ENCODE data around the gene CCR5AS.

CCR5AS gene

DNA sequence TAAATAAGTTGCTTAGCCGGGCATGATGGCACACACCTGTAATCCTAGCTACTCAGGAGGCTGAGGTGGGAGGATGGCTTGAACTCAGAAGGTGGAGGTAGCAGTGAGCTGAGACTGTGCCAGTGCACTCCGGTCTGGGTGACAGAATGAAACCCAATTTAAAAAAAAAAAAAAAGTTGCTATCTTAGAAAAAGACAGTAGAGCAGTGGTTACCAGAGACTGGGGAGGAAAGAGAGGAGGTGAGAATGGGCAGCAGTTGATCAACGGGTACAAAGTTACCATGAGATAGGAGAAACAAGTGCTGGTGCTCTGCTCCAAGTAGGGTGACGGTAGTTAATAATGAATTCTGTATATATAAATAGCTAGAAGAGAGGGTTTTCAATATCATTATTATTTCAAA, 53.8 kb downstream of the CCR5AS start:
- intact Hi-C loops (cut with DNase I): no loop called here
- TF ChIP-seq, protein P1, sequence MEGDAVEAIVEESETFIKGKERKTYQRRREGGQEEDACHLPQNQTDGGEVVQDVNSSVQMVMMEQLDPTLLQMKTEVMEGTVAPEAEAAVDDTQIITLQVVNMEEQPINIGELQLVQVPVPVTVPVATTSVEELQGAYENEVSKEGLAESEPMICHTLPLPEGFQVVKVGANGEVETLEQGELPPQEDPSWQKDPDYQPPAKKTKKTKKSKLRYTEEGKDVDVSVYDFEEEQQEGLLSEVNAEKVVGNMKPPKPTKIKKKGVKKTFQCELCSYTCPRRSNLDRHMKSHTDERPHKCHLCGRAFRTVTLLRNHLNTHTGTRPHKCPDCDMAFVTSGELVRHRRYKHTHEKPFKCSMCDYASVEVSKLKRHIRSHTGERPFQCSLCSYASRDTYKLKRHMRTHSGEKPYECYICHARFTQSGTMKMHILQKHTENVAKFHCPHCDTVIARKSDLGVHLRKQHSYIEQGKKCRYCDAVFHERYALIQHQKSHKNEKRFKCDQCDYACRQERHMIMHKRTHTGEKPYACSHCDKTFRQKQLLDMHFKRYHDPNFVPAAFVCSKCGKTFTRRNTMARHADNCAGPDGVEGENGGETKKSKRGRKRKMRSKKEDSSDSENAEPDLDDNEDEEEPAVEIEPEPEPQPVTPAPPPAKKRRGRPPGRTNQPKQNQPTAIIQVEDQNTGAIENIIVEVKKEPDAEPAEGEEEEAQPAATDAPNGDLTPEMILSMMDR (IDR thresholded peaks at IDR 0.05): no peak

DNA sequence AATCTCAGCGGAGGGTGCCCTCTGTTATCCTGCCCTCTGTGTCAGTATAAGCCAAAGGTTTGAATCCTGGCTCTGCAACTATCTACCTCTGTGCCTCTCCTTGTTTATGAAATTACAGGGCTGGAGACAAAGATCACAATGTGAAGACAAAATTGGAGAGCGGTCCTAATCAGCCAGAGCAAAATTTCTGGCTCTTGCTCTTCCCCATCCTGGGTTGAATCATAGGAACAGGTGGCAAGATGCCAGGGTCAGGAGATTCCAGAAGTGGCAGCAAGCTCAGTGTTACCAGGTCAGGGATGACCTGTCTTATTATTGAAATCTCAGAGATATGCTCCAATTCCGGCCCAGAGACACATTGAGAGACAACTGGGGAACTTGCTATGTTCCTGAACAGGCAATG, 55.2 kb downstream of the CCR5AS start:
- intact Hi-C loops (cut with DNase I): no loop called here
- H3K27ac ChIP-seq: no peak overlapping the region
- no peaks in the 10 kb centered on the region for H3K4me1 ChIP-seq
- H3K4me3 ChIP-seq: no peak overlapping the region
- no peaks in the 10 kb centered on the region for H3K9me3 ChIP-seq
- H3K36me3 ChIP-seq: no peaks in the 10 kb centered on the region
- no peak for DNase-seq (ENCODE audit: low spot score in 2 of 2)
- TF ChIP-seq, protein P1 (IDR thresholded peaks at IDR 0.05): no peak
- no peaks in the 10 kb centered on the region for H3K27me3 ChIP-seq

More for the DNA sequence above, 53.8 kb downstream of the CCR5AS start:
- no peaks in the 10 kb centered on the region for H3K9me3 ChIP-seq
- H3K36me3 ChIP-seq: no peaks in the 10 kb centered on the region
- no peak overlapping the region for H3K27ac ChIP-seq
- no peaks in the 10 kb centered on the region for H3K27me3 ChIP-seq
- DNase-seq (ENCODE audit: low spot score in 2 of 2): no peak
- H3K4me3 ChIP-seq: no peak overlapping the region
- no peaks in the 10 kb centered on the region for H3K4me1 ChIP-seq

DNA sequence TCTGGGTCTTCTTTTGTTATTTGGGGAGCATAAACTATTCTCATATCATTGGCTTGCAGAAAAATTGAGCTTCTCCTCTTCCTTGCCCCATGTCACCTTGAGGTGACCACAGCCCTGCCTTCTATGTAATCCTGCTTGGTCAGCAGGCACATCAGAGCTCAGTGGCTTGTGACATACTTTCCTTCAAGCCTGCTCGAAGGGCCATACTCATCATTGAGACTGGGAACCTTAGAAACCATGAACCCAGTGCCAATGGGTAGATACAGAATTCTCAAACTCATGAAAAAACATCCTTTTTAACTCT, 56.7 kb downstream of the CCR5AS start:
- intact Hi-C loops (cut with DNase I): no loop called here

DNA sequence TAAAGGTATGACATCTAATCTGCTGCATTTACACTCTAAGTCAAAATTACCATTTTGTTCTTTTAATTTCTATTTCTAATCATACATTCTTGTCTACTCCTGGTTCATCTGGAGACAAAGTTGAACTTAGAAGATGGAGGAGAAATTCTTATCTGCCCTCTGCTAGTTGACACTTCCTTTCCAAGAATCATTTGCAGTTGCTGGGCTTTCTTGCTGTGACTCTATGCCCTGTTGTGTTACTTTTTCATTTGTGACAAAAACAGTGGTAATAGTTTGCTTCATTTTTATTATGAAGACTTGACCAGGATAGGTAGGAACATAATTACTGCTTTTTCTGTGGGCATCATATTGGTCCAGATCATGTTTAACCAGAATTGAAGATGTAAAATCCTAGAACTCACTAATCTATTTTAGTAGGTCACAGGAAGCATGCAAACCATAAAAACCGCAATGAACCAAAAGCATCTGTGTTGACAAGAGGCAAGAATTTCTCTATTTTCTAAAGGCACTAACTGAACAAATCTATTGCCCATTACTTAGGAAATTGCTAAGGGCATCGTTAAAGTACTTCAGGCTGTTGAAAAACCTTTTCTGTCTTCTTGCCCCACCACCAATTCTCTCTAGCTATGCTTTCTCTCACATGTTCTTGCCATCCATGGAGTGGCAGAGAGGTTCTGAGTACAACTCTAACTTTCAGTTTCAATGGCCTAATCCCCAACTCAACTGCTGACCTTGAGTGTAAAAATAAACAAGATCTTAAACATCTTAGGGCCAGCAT, 57.2 kb downstream of the CCR5AS start:
- H3K9me3 ChIP-seq: no peaks in the 10 kb centered on the region
- H3K36me3 ChIP-seq: no peaks in the 10 kb centered on the region
- H3K4me1 ChIP-seq: no peaks in the 10 kb centered on the region
- H3K27me3 ChIP-seq: no peaks in the 10 kb centered on the region
- H3K27ac ChIP-seq: no peak overlapping the region
- DNase-seq (ENCODE audit: low spot score in 2 of 2): no peak
- intact Hi-C loops (cut with DNase I): no loop called here
- H3K4me3 ChIP-seq: no peak overlapping the region
- TF ChIP-seq, protein P1 (IDR thresholded peaks at IDR 0.05): no peak

More for the DNA sequence above, 56.7 kb downstream of the CCR5AS start:
- no peak overlapping the region for H3K27ac ChIP-seq
- H3K27me3 ChIP-seq: no peaks in the 10 kb centered on the region
- DNase-seq (ENCODE audit: low spot score in 2 of 2): no peak
- no peaks in the 10 kb centered on the region for H3K4me1 ChIP-seq
- no peaks in the 10 kb centered on the region for H3K36me3 ChIP-seq
- no peak overlapping the region for H3K4me3 ChIP-seq
- H3K9me3 ChIP-seq: no peaks in the 10 kb centered on the region
- TF ChIP-seq, protein P1 (IDR thresholded peaks at IDR 0.05): no peak

DNA sequence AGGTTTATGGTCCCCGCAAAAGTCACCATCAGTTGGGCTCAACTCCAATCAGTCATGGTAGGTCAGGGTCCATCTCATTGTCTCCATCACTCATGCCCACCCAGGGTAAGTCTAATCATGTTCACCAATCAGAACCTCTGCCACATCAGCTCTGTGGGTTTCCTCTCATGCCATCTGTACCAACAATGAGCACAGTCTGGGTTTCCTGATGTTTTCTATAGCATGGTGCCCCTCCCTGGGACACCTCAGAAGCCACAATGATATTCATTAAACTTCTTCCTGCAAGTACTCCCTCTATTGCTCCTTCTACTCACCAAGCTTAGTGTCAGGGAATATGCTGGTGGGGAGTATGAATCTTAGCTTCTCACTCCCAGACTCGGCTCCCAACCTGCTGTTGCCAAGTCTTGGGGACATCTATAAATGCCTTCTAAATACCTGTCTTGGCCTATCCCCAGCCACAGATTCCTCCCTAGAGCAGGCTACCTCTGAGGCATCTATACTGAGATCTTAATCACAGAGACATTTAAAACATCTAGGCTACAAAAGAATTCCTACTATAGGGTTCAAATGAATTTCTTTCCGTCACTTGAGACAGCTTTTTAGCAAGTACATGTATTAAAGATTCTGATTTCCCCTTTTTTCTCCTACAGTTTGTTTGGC, 57.9 kb downstream of the CCR5AS start:
- H3K9me3 ChIP-seq: no peaks in the 10 kb centered on the region
- TF ChIP-seq, protein P1 (IDR thresholded peaks at IDR 0.05): no peak
- no peak overlapping the region for H3K27ac ChIP-seq
- intact Hi-C loops (cut with DNase I): no loop called here
- no peak overlapping the region for H3K4me3 ChIP-seq
- no peaks in the 10 kb centered on the region for H3K4me1 ChIP-seq
- no peaks in the 10 kb centered on the region for H3K36me3 ChIP-seq
- no peak for DNase-seq (ENCODE audit: low spot score in 2 of 2)
- no peaks in the 10 kb centered on the region for H3K27me3 ChIP-seq

Data from ascending aorta (tissue), 2 donors.